Activated naive CD8-positive, alpha-beta T cell treated with anti-CD3 and anti-CD28 coated beads, Interleukin-2, amount 10 ng/mL, durations not matched to agents 7 days and 5 days (primary cell): ENCODE results near the gene MRPS16. TPM values are rescaled to one million over a fixed set of nuclear protein-coding genes. Genes with fewer than 3 reads are reported as not detected.

Experiments used
- ATAC-seq: fragments of 150-1000 bp; cut with Tn5 transposase; one replicate; pipeline ENCODE4 v1.10.0; 2021; ENCODE audit warnings: low read depth, moderate library complexity
- POLR2A ChIA-PET: fragments of 350-600 bp; sonication (Branson Sonifier 250); formaldehyde crosslinking; loops from one replicate; lab custom pipeline; 2021; ENCODE audit warnings: antibody characterized with exemption; lab: Charles Lee
- DNase-seq: peaks from one replicate; pipeline ENCODE4 v3.0.0; 2021
- H3K27ac Mint-ChIP-seq: one replicate; pipeline ENCODE4 v1.8.0; 2022; ENCODE audit warnings: mild to moderate bottlenecking, mixed read lengths
- H3K27me3 Mint-ChIP-seq: one replicate; pipeline ENCODE4 v1.8.0; 2022; ENCODE audit warnings: mild to moderate bottlenecking, moderate library complexity, mixed read lengths
- H3K36me3 Mint-ChIP-seq: one replicate; pipeline ENCODE4 v1.8.0; 2021; ENCODE audit warnings: mild to moderate bottlenecking, mixed read lengths
- H3K4me1 Mint-ChIP-seq: one replicate; pipeline ENCODE4 v1.8.0; 2021; ENCODE audit warnings: mixed read lengths
- H3K4me3 Mint-ChIP-seq: one replicate; pipeline ENCODE4 v1.8.0; 2022; ENCODE audit warnings: mild to moderate bottlenecking, moderate library complexity, mixed read lengths
- H3K9me3 Mint-ChIP-seq: one replicate; pipeline ENCODE4 v1.8.0; 2021; ENCODE audit warnings: mixed read lengths
- total RNA-seq, 2 experiments: library from RNA; stranded (reverse); gene quantifications; one replicate each; pipeline ENCODE4 v1.2.3, GENCODE V29; 2021

The MRPS16 gene
- total RNA-seq, 2 experiments from 2014 or later = 73.5 to 78.4 TPM

DNA sequence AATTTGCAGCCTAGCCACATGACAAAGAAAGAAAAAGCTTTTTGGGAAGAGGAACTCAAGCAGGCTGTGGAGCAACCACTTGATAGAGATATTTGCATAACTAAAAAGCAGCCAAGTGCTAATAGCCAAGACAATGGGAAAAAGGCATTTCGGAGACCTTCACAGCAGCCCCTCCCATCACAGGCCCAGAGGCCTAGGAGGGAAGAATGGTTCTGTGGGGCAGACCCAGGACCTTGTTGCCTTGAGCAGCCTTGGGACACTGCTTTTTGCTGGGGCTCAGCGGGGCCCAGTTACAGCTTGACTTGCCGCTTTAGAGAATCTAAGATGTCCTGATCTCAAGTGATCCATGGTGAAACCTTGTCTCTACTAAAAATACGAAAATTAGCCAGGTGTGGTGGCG is 46.1 kb downstream of the MRPS16 start:
- Mint-ChIP-seq H3K27me3 (no peaks in the 10 kb centered on the region), H3K4me3 (no peak overlapping the region), H3K27ac (no peak overlapping the region), H3K4me1 (no peaks in the 10 kb centered on the region), H3K36me3 (peaks cover 20% of the 10 kb centered on the region), H3K9me3 (peaks cover 3% of the 10 kb centered on the region)
- POLR2A ChIA-PET = no interaction called here
- DNase-seq (no peak), ATAC-seq (no peak)

DNA sequence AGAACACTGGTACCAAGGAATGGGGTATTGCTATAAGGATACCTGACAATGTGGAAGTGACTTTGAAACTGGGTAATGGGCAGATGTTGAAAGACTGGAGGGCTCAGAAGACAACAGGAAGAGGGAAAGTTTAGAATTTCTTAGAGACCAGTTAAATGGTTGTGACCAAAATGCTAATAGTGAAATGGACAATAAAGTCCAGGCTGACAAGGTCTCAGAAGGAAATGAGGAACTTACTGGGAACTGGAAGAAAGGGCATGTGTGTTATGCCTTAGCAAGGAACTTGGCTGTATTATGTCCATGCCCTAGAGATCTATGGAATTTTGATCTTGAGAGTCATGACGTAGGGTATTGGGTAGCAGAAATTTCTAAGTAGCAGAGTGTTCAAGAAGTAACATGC is 46.6 kb downstream of the MRPS16 start:
- Mint-ChIP-seq H3K4me3 (no peak overlapping the region), H3K27me3 (no peaks in the 10 kb centered on the region), H3K27ac (no peak overlapping the region), H3K9me3 (peaks cover 3% of the 10 kb centered on the region), H3K4me1 (no peaks in the 10 kb centered on the region), H3K36me3 (peaks cover 20% of the 10 kb centered on the region)
- ATAC-seq (no peak), DNase-seq (no peak)
- POLR2A ChIA-PET = no interaction called here

GRCh38 chr10:73205081-73205480 is 47.4 kb downstream of the MRPS16 start:
- no peak for DNase-seq
- ATAC-seq = no peak
- Mint-ChIP-seq H3K27ac (no peak overlapping the region), H3K9me3 (peaks cover 3% of the 10 kb centered on the region), H3K4me3 (no peak overlapping the region), H3K36me3 (peaks cover 18% of the 10 kb centered on the region), H3K4me1 (no peaks in the 10 kb centered on the region), H3K27me3 (no peaks in the 10 kb centered on the region)
- POLR2A ChIA-PET = no interaction called here

Other genes with a start within 250 kb of the MRPS16 start
- 10 to 100 TPM; 47.3 to 51.2 TPM for gene P4HA1, start 155.8 kb downstream of the MRPS16 start, total RNA-seq
- gene NUDT13, start 142.2 kb downstream of the MRPS16 start, total RNA-seq = 1 to 10 TPM; 2.1 to 2.8 TPM
- 10 to 100 TPM; 30.1 to 31.7 TPM for gene ECD, start 84.6 kb downstream of the MRPS16 start, total RNA-seq
- 10 to 100 TPM; 15.6 to 18.4 TPM for gene FAM149B1, start 84.5 kb downstream of the MRPS16 start, total RNA-seq
- 10 to 100 TPM; 50.1 to 51.8 TPM for gene DNAJC9, start 5.4 kb downstream of the MRPS16 start, total RNA-seq
- gene CFAP70, start 106.2 kb upstream of the MRPS16 start, total RNA-seq = 1 to 10 TPM; 2.0 to 2.2 TPM
- gene ANXA7, start 161.4 kb upstream of the MRPS16 start, total RNA-seq = 10 to 100 TPM; 88.9 to 90.6 TPM
- 1 to 10 TPM; 4.0 to 4.8 TPM for gene MSS51, start 180.9 kb upstream of the MRPS16 start, total RNA-seq
- 10 to 100 TPM; 41.7 to 42.2 TPM for gene PPP3CB, start 243.4 kb upstream of the MRPS16 start, total RNA-seq